H1 (cell line): ENCODE data around the gene RPTOR. TPM values are rescaled to one million over a fixed set of nuclear protein-coding genes. Genes with fewer than 3 reads are reported as not detected.
A peak's percentile ranks its signal among the peaks of the same experiment; 100 is the strongest.

Experiments
- CTCF ChIA-PET: fragments of 300-600 bp; sonication (Branson Sonifier 250); formaldehyde crosslinking; loops from one replicate; lab custom pipeline; 2021; ENCODE audit not compliant: partially characterized antibody; lab: Charles Lee
- POLR2A ChIA-PET: fragments of 300-600 bp; sonication (Branson Sonifier 250); formaldehyde crosslinking; loops from one replicate; lab custom pipeline; 2021; ENCODE audit warnings: inconsistent platforms; ENCODE audit not compliant: partially characterized antibody; lab: Charles Lee
- DNase-seq, 2 experiments: peaks; one replicate each; pipeline versions ENCODE4 v3.0.0 to v3.0.0-alpha.2; 2010 to 2022; ENCODE audit warnings: low spot score in 2 of 2, low read depth in 1 of 2, mixed read lengths in 1 of 2
- FAIRE-seq: peaks from 2 replicates; lab custom pipeline; 2011; peaks lifted over from hg19 to GRCh38; lab: Jason Lieb, UNC
- H2AFZ ChIP-seq: 2 replicates; pipeline ENCODE4 v1.8.1; 2012; ENCODE audit warnings: low read length, inconsistent platforms
- H2AK5ac ChIP-seq: 2 replicates; pipeline ENCODE4 v1.6.1; 2013; ENCODE audit warnings: low read depth, low read length
- H2BK120ac ChIP-seq: replicated peaks from 2 replicates; pipeline ENCODE3; 2013; ENCODE audit warnings: low read depth, low read length, inconsistent platforms
- H2BK12ac ChIP-seq: 2 replicates; pipeline ENCODE4 v1.6.1; 2013; ENCODE audit warnings: low read depth, low read length
- H2BK15ac ChIP-seq: 2 replicates; pipeline ENCODE4 v1.6.1; 2013; ENCODE audit warnings: low read length
- H2BK20ac ChIP-seq: 2 replicates; pipeline ENCODE4 v1.6.1; 2013; ENCODE audit warnings: low read length
- H2BK5ac ChIP-seq: 2 replicates; pipeline ENCODE4 v1.6.1; 2013; ENCODE audit warnings: low read depth, low read length
- H3K14ac ChIP-seq: 2 replicates; pipeline ENCODE4 v1.6.1; 2013; ENCODE audit warnings: inconsistent platforms; ENCODE audit not compliant: insufficient read length
- H3K18ac ChIP-seq: 2 replicates; pipeline ENCODE4 v1.6.1; 2013; ENCODE audit warnings: low read length; ENCODE audit errors: extremely low read depth
- H3K23ac ChIP-seq: 2 replicates; pipeline ENCODE4 v1.6.1; 2013; ENCODE audit warnings: inconsistent platforms; ENCODE audit not compliant: insufficient read length
- H3K23me2 ChIP-seq: 2 replicates; pipeline ENCODE4 v1.6.1; 2013; ENCODE audit warnings: low read depth, low read length
- H3K27ac ChIP-seq: 2 replicates; pipeline ENCODE4 v1.6.1; 2011; ENCODE audit warnings: low read depth, low read length, inconsistent platforms
- H3K27me3 ChIP-seq, 4 experiments: replicated peaks in 1 of 4; 1 replicate in 1 of 4; 2 replicates in 3 of 4; pipeline versions ENCODE4 v1.6.1 to v1.8.1; 2011 to 2013; ENCODE audit warnings: low read length in 3 of 4, mild to moderate bottlenecking in 3 of 4, inconsistent platforms in 2 of 4, mixed read lengths in 2 of 4, moderate library complexity in 1 of 4; ENCODE audit not compliant: control insufficient read depth in 3 of 4, insufficient read depth in 3 of 4; ENCODE audit errors: extremely low read depth in 1 of 4
- H3K36me3 ChIP-seq, 4 experiments: 2 replicates each; pipeline versions ENCODE4 v1.6.1 to v1.8.1; 2011 to 2013; ENCODE audit warnings: mild to moderate bottlenecking in 4 of 4, low read length in 3 of 4, moderate library complexity in 2 of 4, control low read depth in 1 of 4, inconsistent platforms in 1 of 4; ENCODE audit not compliant: insufficient read depth in 4 of 4, control insufficient read depth in 2 of 4
- H3K4ac ChIP-seq: replicated peaks from 2 replicates; pipeline ENCODE3; 2013; ENCODE audit warnings: low read length, low read depth, mixed read lengths, inconsistent platforms; ENCODE audit not compliant: insufficient read length
- H3K4me1 ChIP-seq, 4 experiments: replicated peaks in 1 of 4; 1 replicate in 1 of 4; 2 replicates in 3 of 4; pipeline versions ENCODE4 v1.6.1 to v1.8.1; 2011 to 2013; ENCODE audit warnings: low read length in 3 of 4, inconsistent platforms in 2 of 4, mixed read lengths in 1 of 4; ENCODE audit not compliant: insufficient read depth in 4 of 4, control insufficient read depth in 3 of 4
- H3K4me2 ChIP-seq, 2 experiments: 2 replicates each; pipeline versions ENCODE4 v1.6.1 to v1.8.1; 2011 to 2013; ENCODE audit warnings: low read depth in 2 of 2, low read length in 2 of 2, control low read depth in 1 of 2, inconsistent platforms in 1 of 2, mild to moderate bottlenecking in 1 of 2; ENCODE audit not compliant: insufficient read depth in 1 of 2
- H3K4me3 ChIP-seq, 4 experiments: fragments of 200-600, 300-600 bp in 1 of 4; sonication (generic), shearing (Covaris generic), sonication (Bioruptor Twin) in 1 of 4; 2 replicates each; pipeline versions ENCODE4 v1.5.1 to v1.8.1; 2011 to 2016; ENCODE audit warnings: low read length in 4 of 4, low read depth in 3 of 4, control low read depth in 2 of 4, inconsistent platforms in 2 of 4, mild to moderate bottlenecking in 2 of 4, mixed read lengths in 1 of 4, moderate library complexity in 1 of 4; ENCODE audit not compliant: insufficient read depth in 2 of 4; ENCODE audit errors: extremely low read depth in 1 of 4
- H3K56ac ChIP-seq: replicated peaks from 2 replicates; pipeline ENCODE3; 2013; ENCODE audit warnings: low read depth, mild to moderate bottlenecking, mixed read lengths, low read length, inconsistent platforms; ENCODE audit not compliant: insufficient read length
- H3K79me1 ChIP-seq: 2 replicates; pipeline ENCODE4 v1.6.1; 2013; ENCODE audit warnings: low read depth, low read length, control low read depth
- H3K79me2 ChIP-seq, 2 experiments: 2 replicates each; pipeline versions ENCODE4 v1.6.1 to v1.8.1; 2012 to 2013; ENCODE audit warnings: low read length in 2 of 2, mild to moderate bottlenecking in 2 of 2, inconsistent platforms in 1 of 2; ENCODE audit not compliant: insufficient read depth in 2 of 2, control insufficient read depth in 1 of 2
- H3K9ac ChIP-seq, 4 experiments: replicated peaks in 1 of 4; 1 replicate in 1 of 4; 2 replicates in 3 of 4; pipeline versions ENCODE4 v1.6.1 to v1.8.1; 2011 to 2013; ENCODE audit warnings: low read depth in 3 of 4, low read length in 3 of 4, control low read depth in 2 of 4, mild to moderate bottlenecking in 2 of 4, moderate library complexity in 2 of 4, inconsistent platforms in 1 of 4; ENCODE audit errors: extremely low read depth in 1 of 4
- H3K9me3 ChIP-seq, 2 experiments: 2 replicates each; pipeline versions ENCODE4 v1.6.1 to v1.8.1; 2012 to 2013; ENCODE audit warnings: mild to moderate bottlenecking in 2 of 2, moderate library complexity in 2 of 2, control low read depth in 1 of 2, inconsistent platforms in 1 of 2, low read depth in 1 of 2, low read length in 1 of 2, mixed read lengths in 1 of 2; ENCODE audit not compliant: insufficient read depth in 2 of 2
- H4K20me1 ChIP-seq, 2 experiments: replicated peaks in 1 of 2; 2 replicates each; pipeline versions ENCODE3 to v1.8.1; 2011 to 2013; ENCODE audit warnings: inconsistent platforms in 2 of 2, low read length in 2 of 2, mild to moderate bottlenecking in 1 of 2; ENCODE audit not compliant: insufficient read depth in 2 of 2, control insufficient read depth in 1 of 2
- H4K5ac ChIP-seq: 2 replicates; pipeline ENCODE4 v1.6.1; 2013; ENCODE audit warnings: low read length, low read depth, mixed read lengths, inconsistent platforms; ENCODE audit not compliant: insufficient read length
- H4K8ac ChIP-seq: 2 replicates; pipeline ENCODE4 v1.8.0; 2013; ENCODE audit warnings: mild to moderate bottlenecking, moderate library complexity, low read length, inconsistent platforms; ENCODE audit not compliant: insufficient read depth; ENCODE audit errors: extremely low read depth
- H4K91ac ChIP-seq: replicated peaks from 2 replicates; pipeline ENCODE3; 2013; ENCODE audit warnings: low read length, mixed read lengths, inconsistent platforms; ENCODE audit not compliant: insufficient read length
- CTCF ChIP-seq, 3 experiments: IDR thresholded peaks; 1 replicate in 2 of 3; 2 replicates in 1 of 3; pipeline versions ENCODE4 v1.5.1 to v1.6.1; 2011; ENCODE audit warnings: low read length in 3 of 3, mild to moderate bottlenecking in 3 of 3, inconsistent platforms in 2 of 3, low read depth in 1 of 3, moderate library complexity in 1 of 3; ENCODE audit not compliant: insufficient read depth in 1 of 3; ENCODE audit errors: control extremely low read depth in 1 of 3
- GABPA ChIP-seq: IDR thresholded peaks from 2 replicates; pipeline ENCODE4 v1.6.1; 2011; ENCODE audit warnings: mild to moderate bottlenecking, low read length, moderate library complexity, borderline replicate concordance; ENCODE audit not compliant: insufficient read depth
- RAD21 ChIP-seq, 2 experiments: IDR thresholded peaks in 1 of 2; conservative IDR thresholded peaks in 1 of 2; 2 replicates each; pipeline ENCODE4 v1.6.1; 2011; ENCODE audit warnings: low read depth in 2 of 2, low read length in 2 of 2, improper control_type of control experiment in 1 of 2, inconsistent platforms in 1 of 2, mild to moderate bottlenecking in 1 of 2, moderate library complexity in 1 of 2
- RBBP5 ChIP-seq: IDR thresholded peaks from 2 replicates; pipeline ENCODE4 v1.7.1; 2012; ENCODE audit warnings: low read depth, mild to moderate bottlenecking, inconsistent platforms, low read length, moderate library complexity, borderline replicate concordance
- WGBS, 2 experiments: shearing (Covaris generic) in 1 of 2; methylation state at CpG; one replicate each; pipeline versions ENCODE4 v1.1.6 to v1.1.7; 2013 to 2015; ENCODE audit warnings: low lambda C conversion rate in 2 of 2, mixed read lengths in 2 of 2, inconsistent platforms in 1 of 2, low coverage in 1 of 2, missing lambda C conversion rate in 1 of 2; ENCODE audit not compliant: insufficient replicate concordance in 2 of 2, insufficient coverage in 1 of 2, insufficient read length in 1 of 2; ENCODE audit errors: extremely low coverage in 1 of 2, missing lambda C conversion rate in 1 of 2; 5-methylcytosine and 5-hydroxymethylcytosine counted together
- polyA plus RNA-seq, 7 experiments: library from polyadenylated mRNA; depleted of rRNA in 3 of 7; stranded (reverse) in 5 of 7; unstranded in 2 of 7; fragments of >200 nt in 5 of 7; fragments of 200-250 nt in 2 of 7; gene quantifications; 1 replicate in 5 of 7; 2 replicates in 1 of 7; 4 replicates in 1 of 7; pipeline versions ENCODE4 v1.2.1 to v1.2.3, GENCODE V29; 2011 to 2013; ENCODE audit warnings: missing spikeins in 2 of 7, mixed read lengths in 2 of 7
- total RNA-seq: library from RNA; stranded (reverse); fragmentation: NEBNext Ultra II Directional; extraction: Animal tissue kit (Norgen Biotek cat#: 25700); gene quantifications from 2 replicates; pipeline ENCODE4 v1.2.1, GENCODE V29; 2021

RPTOR gene
- total and polyA plus RNA-seq, 2 of the 8 experiments (the other 6 are each of a cell fraction or from before 2014, with no cell fraction given), result 6.9 to 28.7 TPM

GRCh38 chr17:80866050-80866793 is 321.6 kb downstream of the RPTOR start:
- Histone ChIP-seq H2AFZ (no peak overlapping the region), H3K79me2 (no peaks in the 10 kb centered on the region)
- CTCF ChIA-PET, result interaction anchor here (0.6 to 2.5 kb wide), 17 partner anchors 22 to 380 kb away, joined by 3 to 17 read pairs (median 4); no protein-coding TSS in a partner anchor

More at GRCh38 chr17:80866050-80866793, 321.6 kb downstream of the RPTOR start:
- no peak overlapping the region for H2BK5ac ChIP-seq
- no peak overlapping the region for H2BK120ac ChIP-seq
- no peak overlapping the region for H3K18ac ChIP-seq
- H4K8ac ChIP-seq, result no peak overlapping the region
- 47% methylated on average over 8 of the region's 8 CpGs; no CpG with 5 or more reads in 1 of the 2 experiments for WGBS, 2 experiments
- H4K20me1 ChIP-seq, result no peaks in the 10 kb centered on the region
- no peaks in the 10 kb centered on the region for H3K27me3 ChIP-seq
- H3K4me1 ChIP-seq, result peaks cover 0 to under 1% (median 0%) of the 10 kb centered on the region in 4 experiments; a peak in 2 of 7 replicates
- H3K14ac ChIP-seq, result no peak overlapping the region
- no peak overlapping the region for H3K27ac ChIP-seq
- H2BK12ac ChIP-seq, result no peak overlapping the region
- H3K4me3 ChIP-seq, result no peak overlapping the region
- H3K23me2 ChIP-seq, result no peaks in the 10 kb centered on the region
- no peak overlapping the region for H3K56ac ChIP-seq
- no peak overlapping the region for H4K5ac ChIP-seq
- no peaks in the 10 kb centered on the region for H3K79me1 ChIP-seq
- H3K9me3 ChIP-seq, result no peaks in the 10 kb centered on the region
- H2BK20ac ChIP-seq, result no peak overlapping the region
- no peak overlapping the region for H3K9ac ChIP-seq
- peak; percentile 36 for FAIRE-seq
- H3K4ac ChIP-seq, result no peak overlapping the region
- DNase-seq, result peak in 1 of 2 experiments; percentile 83
- H2BK15ac ChIP-seq, result no peak overlapping the region
- POLR2A ChIA-PET, result no interaction called here
- no peaks in the 10 kb centered on the region; a peak in 1 of 8 replicates for H3K36me3 ChIP-seq
- TF ChIP-seq RAD21 (IDR thresholded peaks at IDR 0.05 in 1 of 2, conservative IDR thresholded peaks at IDR 0.05 in 1 of 2; ENCODE audit: low read depth in 2 of 2, low read length in 2 of 2), result peak; percentile 51 to 63
- TF ChIP-seq RBBP5, result no peak
- peak; percentile 36; the same call in 1 of the 2 replicates for TF ChIP-seq GABPA
- TF ChIP-seq CTCF (IDR thresholded peaks at IDR 0.05; ENCODE audit: control extremely low read depth in 1 of 3, insufficient read depth in 1 of 3, low read depth in 1 of 3, low read length in 3 of 3), result peak; percentile 67 to 76 (median 75)
- TF ChIP-seq, all 59 proteins: peak for 3
- Histone ChIP-seq H3K4me2 (no peak overlapping the region), H2AK5ac (no peak overlapping the region), H3K23ac (no peak overlapping the region), H4K91ac (no peak overlapping the region)
